Fibroblast of the aortic adventitia (primary cell): ENCODE results near the gene PHF21A. TPM values are rescaled to one million over a fixed set of nuclear protein-coding genes. Genes with fewer than 3 reads are reported as not detected.

Experiments used
- DNase-seq: peaks from one replicate; pipeline ENCODE4 v3.0.0-alpha.2; 2010; ENCODE audit warnings: low read depth
- H3K4me3 ChIP-seq: 2 replicates; pipeline ENCODE4 v1.5.1; 2011; ENCODE audit warnings: low read depth, mild to moderate bottlenecking, control low read depth, low read length, moderate library complexity
- CTCF ChIP-seq: IDR thresholded peaks from 2 replicates; pipeline ENCODE4 v1.5.1; 2011; ENCODE audit warnings: mild to moderate bottlenecking, low read length, control low read depth, inconsistent platforms; ENCODE audit not compliant: insufficient read depth
- total RNA-seq: library from RNA; depleted of rRNA; stranded (reverse); fragments of >200 nt; gene quantifications from 2 replicates; pipeline ENCODE4 v1.2.3, GENCODE V29; 2012; ENCODE audit warnings: low replicate concordance

PHF21A gene
- total RNA-seq, 1 donor, result 22.5 TPM

- H3K4me3 ChIP-seq, result no peak overlapping the region
- peak; percentile 93 for TF ChIP-seq CTCF
- DNase-seq, result peak; percentile 84
Measured at GRCh38 chr11:45964911-45965389, 156.3 kb downstream of the PHF21A start.

- DNase-seq, result no peak
- no peak overlapping the region for H3K4me3 ChIP-seq
- no peak for TF ChIP-seq CTCF
Measured at GRCh38 chr11:45961751-45962240, 159.5 kb downstream of the PHF21A start.

GRCh38 chr11:45960387-45961095, 160.7 kb downstream of the PHF21A start:
- no peak for TF ChIP-seq CTCF
- DNase-seq, result peak; percentile 39
- H3K4me3 ChIP-seq, result no peak overlapping the region

GRCh38 chr11:45959851-45960250, 161.4 kb downstream of the PHF21A start:
- peak; percentile 65 for DNase-seq
- H3K4me3 ChIP-seq, result no peak overlapping the region
- TF ChIP-seq CTCF, result no peak

GRCh38 chr11:45949992-45950407, 171.3 kb downstream of the PHF21A start:
- no peak for TF ChIP-seq CTCF
- H3K4me3 ChIP-seq, result no peak overlapping the region
- peak; percentile 76 for DNase-seq

- H3K4me3 ChIP-seq, result no peak overlapping the region
- no peak for TF ChIP-seq CTCF
- DNase-seq, result no peak
Measured at GRCh38 chr11:45948356-45948755, 172.9 kb downstream of the PHF21A start.
